NCI-H345 treated with DMSO at 0.1 percent for 48 hours (cell line): ENCODE data around the gene PIAS1.
"Not testable (repeated sequence)": the region's sequence is repeated elsewhere in the genome, so short reads cannot be mapped to it uniquely, and the experiment has no call there.

Experiments
- DNase-seq: peaks from one replicate; lab custom pipeline; 2025; ENCODE audit not compliant: unreplicated experiment; lab: John Stamatoyannopoulos, UW

PIAS1 gene

GRCh38 chr15:68201879-68202261 lies 147.8 kb downstream of the PIAS1 start:
- DNase-seq = no peak

GRCh38 chr15:68202994-68203393 lies 148.9 kb downstream of the PIAS1 start:
- not testable (repeated sequence) for DNase-seq

DNA sequence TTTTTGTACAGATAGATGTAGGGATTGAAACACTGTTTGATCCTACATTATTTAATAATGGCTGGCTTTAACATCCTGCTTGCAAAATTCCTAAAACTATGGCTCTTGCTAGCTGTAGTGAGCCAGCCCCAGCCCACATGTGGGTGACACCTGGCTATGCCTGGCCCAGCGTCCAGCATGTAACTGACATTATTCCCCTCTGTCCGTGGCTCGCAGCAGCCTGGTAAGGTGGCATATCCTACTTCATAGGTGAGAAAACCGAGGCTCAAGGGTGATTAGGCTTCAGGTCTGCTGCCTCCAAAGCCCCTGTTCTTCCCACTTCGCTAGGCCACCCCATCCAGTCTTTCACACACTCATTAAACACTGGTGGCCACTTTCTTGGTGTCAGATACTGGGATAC lies 149.4 kb downstream of the PIAS1 start:
- no peak for DNase-seq

GRCh38 chr15:68203956-68204355 lies 149.8 kb downstream of the PIAS1 start:
- no peak for DNase-seq

DNA sequence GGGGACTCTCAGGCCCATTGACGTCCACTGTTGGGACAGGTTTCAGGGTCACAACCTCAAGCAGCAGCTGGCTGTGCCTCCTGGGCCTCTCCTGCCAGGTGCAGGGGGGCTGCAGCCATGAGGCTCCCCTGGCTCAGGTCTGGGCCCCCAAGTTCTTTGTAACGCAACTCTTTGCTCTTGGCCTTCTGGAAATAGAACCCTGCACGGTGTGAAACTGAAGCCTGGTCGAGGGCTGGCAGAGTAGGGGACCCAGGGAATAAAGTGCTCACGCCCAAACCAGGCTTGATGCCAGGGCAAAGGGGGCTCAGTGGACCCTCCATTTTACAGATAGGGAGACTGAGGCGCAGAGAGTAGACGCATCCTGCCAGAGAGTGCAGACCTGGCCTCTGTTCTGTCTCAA lies 150.2 kb downstream of the PIAS1 start:
- no peak for DNase-seq

DNA sequence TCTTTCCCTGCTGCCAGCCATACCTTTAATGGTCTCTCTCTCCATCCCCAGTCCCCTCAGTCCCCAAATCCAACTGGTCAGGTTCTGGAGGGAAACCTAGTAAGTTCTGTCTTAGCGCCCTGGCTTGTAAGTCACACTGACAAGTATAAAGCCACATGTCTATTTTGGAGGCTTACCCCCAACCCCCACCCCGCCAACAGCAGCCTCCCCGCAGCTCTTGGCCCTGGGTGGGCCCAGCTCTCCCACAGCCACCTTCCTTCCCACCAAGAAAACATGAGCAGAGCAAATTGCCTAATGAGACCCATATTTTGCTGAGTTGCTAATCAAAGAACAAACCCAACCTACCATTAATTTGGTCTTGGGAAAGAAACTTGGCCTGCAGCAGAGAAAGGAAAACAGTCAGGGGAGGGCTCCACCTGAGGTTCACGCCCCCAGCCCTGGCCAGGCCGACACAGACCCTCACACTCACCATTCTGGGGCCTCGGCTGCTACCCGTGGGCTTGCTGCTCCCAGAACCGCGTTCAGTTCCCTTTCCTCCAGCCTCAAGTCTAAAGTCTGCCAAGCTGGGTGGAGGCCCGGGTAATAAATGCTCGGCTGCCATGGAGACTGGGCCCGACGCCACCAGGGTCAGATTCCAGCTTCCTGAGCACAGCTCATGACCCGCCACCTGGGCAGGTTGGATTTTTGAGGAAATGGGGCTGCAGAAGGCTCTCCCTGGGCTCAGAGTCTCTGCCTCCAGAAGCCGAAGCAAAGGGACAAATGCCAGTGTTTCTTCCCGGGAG lies 150.9 kb downstream of the PIAS1 start, which contains the start of gene CALML4:
Gene CALML4 (minus strand): TSS at position 557 of the 782 bp plus-strand sequence. CDS start 85 bp downstream, at position 472.
- no peak for DNase-seq

DNA sequence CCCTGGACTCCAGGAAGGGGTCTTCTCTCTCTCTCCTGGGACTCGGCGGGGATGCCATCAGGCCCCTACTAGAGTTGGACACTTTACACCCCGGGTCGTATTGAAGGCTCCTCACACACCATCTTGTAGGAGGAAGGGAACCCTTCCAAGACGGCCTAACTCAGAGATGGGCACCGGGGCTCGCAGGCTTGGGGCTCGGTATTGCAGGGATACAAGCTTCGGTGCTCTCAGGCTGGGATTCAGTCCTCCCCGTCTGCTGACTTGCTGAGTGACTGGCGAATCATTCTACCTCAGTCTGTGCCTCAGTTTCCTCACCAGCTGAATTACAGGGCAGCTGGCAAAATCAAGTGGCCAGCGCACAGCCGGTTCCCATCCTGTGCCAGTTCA lies 151.4 kb downstream of the PIAS1 start:
- DNase-seq = no peak

DNA sequence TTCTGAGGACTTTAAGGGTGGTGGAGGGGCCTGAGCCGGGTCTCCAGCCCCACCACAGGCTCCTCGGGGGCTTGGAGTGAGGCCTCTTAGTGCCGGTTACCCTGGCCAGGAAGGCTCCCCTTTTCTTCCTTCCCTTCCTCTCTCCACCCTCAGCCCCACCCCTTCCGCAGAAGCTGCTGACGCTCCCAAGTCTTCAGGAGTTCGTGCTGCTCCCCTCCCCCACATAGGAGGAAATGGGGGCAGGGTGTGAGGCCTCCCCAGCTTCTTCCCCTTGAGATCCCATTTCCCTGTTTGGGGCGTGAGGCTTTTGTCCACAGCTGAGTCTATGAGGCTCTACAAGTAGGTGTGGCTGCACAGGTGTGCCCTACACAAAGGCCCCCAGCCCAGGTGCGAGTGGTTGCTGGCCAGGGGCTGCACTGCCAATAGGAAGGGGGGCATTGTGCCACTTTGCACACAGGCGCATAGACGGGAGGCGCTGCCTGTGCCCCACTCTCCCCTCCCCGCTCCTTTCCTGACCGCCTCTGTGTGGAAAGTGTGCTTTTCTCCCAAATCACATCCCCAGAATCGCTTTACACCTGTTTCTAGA lies 151.9 kb downstream of the PIAS1 start:
- no peak for DNase-seq

DNA sequence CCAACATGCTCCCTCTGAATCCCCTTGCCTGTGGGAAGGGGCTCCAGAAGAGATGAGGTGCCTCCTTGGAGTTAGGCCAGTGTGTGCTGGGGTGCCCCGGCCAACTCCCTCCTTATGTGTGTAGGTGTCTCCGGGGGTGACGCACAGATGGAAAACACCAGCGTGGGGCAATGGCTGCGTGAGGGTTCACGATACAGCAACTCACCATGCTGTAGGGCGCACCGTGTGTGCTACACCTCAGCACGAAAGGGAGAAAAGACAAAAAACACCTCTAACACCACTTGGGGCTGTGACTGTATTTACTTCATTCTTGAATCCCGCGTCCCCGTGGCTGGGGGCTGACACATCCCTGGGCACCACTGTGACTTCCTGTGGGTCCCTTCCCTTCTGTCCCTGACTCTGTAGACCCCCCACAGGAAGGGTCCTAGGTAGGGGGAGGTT lies 152.6 kb downstream of the PIAS1 start:
- DNase-seq = no peak

GRCh38 chr15:68207176-68207935 lies 153.2 kb downstream of the PIAS1 start:
- no peak for DNase-seq

GRCh38 chr15:68208136-68208535 lies 154.0 kb downstream of the PIAS1 start:
- DNase-seq = no peak

GRCh38 chr15:68208636-68209240 lies 154.6 kb downstream of the PIAS1 start:
- DNase-seq = no peak

DNA sequence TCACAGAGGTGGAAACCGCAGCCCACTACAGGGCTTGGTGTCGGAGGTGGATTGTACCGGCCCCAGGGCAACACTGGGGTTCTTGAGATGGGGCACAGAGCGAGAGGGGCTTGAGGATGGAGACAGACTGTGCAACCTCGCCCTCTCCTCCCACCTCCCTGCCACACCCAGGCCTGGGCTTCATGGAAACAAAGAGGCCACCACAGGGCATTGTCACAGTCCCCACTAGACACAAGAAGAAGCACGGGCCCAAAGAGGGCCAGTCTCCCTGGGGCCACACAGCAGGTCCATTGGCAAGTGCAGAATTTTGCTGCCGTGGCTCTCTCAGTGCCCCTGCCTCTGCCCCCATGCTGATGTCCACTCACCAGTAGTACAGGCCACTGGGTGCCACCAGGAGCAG lies 155.2 kb downstream of the PIAS1 start:
- DNase-seq = no peak

- DNase-seq = no peak
Observed at GRCh38 chr15:68209735-68210408, 155.8 kb downstream of the PIAS1 start.

GRCh38 chr15:68210409-68210756 lies 156.3 kb downstream of the PIAS1 start:
- no peak for DNase-seq

DNA sequence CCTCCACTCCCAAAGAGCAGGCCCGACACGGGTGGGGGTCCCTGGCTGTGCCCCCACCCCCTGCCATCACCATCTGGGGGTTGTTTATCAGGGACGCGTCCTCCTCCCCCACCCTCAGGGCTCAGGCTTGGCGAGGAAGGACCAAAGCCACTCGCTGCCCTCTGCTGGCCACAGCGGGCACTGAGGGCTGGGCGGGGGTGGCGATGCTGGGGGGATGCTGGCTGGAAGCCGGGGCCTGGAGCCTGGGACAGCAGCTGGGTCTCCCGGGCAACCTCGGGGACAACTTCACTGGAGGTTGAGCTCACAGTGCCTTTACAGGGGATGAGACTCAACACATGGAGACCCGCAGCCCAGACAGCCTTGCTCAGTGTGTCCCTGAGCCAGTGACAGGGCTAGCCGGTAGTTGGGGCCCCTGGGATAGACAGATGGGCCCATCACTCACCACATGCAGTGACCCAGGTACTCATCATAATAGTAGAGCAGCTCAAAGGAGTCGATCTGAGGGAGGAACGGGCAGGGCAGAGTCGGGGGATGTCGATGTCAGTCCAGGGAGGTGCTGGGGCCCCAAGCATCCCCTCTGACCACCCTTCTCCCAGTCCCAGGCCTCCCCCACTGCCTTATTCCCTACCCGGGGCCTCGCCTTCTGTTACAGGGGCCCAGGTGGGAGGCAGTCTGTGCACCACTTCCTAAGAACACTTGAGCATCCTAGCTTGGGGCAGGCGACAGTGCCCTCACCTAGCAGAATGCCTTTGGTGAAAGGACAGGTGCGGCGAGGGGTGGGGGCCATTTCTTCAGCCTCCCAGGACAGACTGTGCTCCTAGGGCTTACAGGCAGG lies 156.9 kb downstream of the PIAS1 start:
- DNase-seq = no peak

DNA sequence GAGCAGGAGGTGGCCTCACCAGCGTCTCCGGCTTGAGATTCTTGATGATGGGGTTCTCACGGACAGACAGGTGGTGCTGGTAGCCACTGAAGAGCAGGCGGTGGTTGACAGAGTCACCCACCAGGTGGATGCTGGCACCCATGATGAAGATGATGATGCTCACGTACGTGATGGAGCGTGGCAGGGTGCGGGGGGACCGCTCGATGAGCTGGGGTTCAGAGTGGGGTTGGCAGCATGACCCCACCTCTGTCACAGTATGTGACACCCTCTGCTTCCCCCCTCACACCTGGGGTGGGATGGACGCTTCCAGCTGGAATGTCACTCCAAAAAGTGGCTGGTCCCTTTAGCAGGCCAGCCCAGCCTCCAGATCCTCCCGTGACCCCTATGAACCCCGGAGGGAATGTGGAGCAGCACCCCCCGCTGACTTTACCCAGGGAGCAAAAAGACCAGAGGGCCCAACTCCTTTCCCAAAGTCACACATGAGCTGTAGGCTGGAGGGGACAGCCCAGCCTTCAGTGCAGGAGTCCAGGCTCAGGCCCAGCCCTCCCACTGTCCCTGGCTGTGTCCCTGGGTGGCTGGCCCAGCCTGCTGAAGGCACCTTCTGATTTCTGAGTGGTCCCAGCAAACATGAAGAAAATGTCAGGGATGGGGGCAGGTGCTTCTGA lies 157.7 kb downstream of the PIAS1 start:
- DNase-seq = no peak

DNA sequence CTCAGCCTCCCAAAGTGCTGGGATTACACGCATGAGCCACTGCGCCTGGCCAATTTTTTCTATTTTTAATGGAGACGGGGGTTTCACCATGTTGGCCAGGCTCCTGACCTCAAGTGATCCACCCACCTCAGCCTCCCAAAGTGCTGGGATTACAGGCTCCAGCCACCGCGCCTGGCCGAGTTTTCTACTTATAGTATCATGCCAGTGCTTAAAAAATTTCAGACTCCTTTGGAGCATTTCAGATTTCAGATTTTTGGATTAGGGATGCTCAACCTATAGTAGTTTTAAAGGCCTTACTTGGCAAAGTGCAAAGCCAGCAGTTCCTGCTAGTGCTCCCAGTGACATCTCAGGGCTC lies 159.4 kb downstream of the PIAS1 start:
- DNase-seq = not testable (repeated sequence)

- no peak for DNase-seq
Observed at GRCh38 chr15:68213991-68214837, 160.1 kb downstream of the PIAS1 start.
